Mesodermal cell (in vitro differentiated cells): ENCODE results near the gene CD2.
"Not testable (repeated sequence)": the region's sequence is repeated elsewhere in the genome, so short reads cannot be mapped to it uniquely, and the experiment has no call there.

Experiments
- H3K27ac ChIP-seq: 2 replicates; pipeline ENCODE4 v1.7.0; 2013; ENCODE audit warnings: mild to moderate bottlenecking, low read depth, low read length, moderate library complexity; ENCODE audit not compliant: severe bottlenecking
- H3K36me3 ChIP-seq: 2 replicates; pipeline ENCODE4 v1.7.1; 2013; ENCODE audit warnings: mild to moderate bottlenecking, low read length, moderate library complexity; ENCODE audit not compliant: control insufficient read depth, insufficient read depth
- H3K4me1 ChIP-seq: one replicate; pipeline ENCODE4 v1.7.1; 2013; ENCODE audit warnings: mild to moderate bottlenecking, low read length; ENCODE audit not compliant: insufficient read depth, control insufficient read depth, poor library complexity, severe bottlenecking
- H3K4me3 ChIP-seq: 2 replicates; pipeline ENCODE4 v1.7.0; 2013; ENCODE audit warnings: low read length, control low read depth, mild to moderate bottlenecking; ENCODE audit not compliant: insufficient read depth, poor library complexity, severe bottlenecking; ENCODE audit errors: extremely low read depth
- H3K9me3 ChIP-seq: 2 replicates; pipeline ENCODE4 v1.7.1; 2013; ENCODE audit warnings: mild to moderate bottlenecking, low read length, moderate library complexity; ENCODE audit not compliant: control insufficient read depth
- WGBS, 2 experiments: methylation state at CpG; one replicate each; pipeline ENCODE4 v1.1.5; 2013; ENCODE audit warnings: missing lambda C conversion rate in 2 of 2; ENCODE audit not compliant: insufficient coverage in 2 of 2; 5-methylcytosine and 5-hydroxymethylcytosine counted together

CD2 gene

GRCh38 chr1:116743535-116743934 lies 10.7 kb upstream of the CD2 start:
- Histone ChIP-seq H3K9me3 (peaks cover 36% of the 10 kb centered on the region), H3K36me3 (no peaks in the 10 kb centered on the region), H3K27ac (no peak overlapping the region), H3K4me3 (no peak overlapping the region), H3K4me1 (no peaks in the 10 kb centered on the region)
- WGBS, 2 experiments, result 57 to 83% methylated on average over 4 of the region's 4 CpGs

- Histone ChIP-seq H3K27ac (no peak overlapping the region), H3K9me3 (peaks cover 40% of the 10 kb centered on the region), H3K4me3 (no peak overlapping the region), H3K4me1 (no peaks in the 10 kb centered on the region), H3K36me3 (no peaks in the 10 kb centered on the region)
- WGBS, 2 experiments, result 93 to 97% methylated on average over 3 of the region's 3 CpGs
Observed at GRCh38 chr1:116748272-116748671, 6.0 kb upstream of the CD2 start.

DNA sequence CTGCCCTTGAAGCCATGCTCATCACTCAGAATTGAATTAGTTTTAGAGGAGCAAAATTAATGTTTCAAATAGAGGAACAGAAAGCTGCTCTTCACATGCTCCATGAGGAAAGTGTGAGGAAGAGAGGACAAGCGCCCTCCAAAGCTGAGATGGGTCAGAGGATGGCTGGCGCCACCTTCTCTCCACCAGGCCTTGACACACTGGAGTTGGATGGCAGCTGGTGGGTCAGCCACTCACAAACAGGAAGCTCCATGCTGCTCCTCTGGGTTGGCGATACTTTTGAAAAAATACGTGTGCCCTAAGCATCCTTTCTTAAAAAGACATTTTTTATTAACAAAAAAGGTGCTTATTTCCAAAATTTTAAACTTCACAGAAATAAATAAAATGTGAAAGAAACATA lies 3.1 kb upstream of the CD2 start:
- WGBS, 2 experiments, result 63 to 95% methylated on average over 2 to 3 of the region's 4 CpGs

GRCh38 chr1:116751621-116752020 lies 2.6 kb upstream of the CD2 start:
- Histone ChIP-seq H3K4me3 (no peak overlapping the region), H3K4me1 (no peaks in the 10 kb centered on the region)
- WGBS, 2 experiments, result 70 to 75% methylated on average over 1 of the region's 1 CpG

More for the DNA sequence above, 3.1 kb upstream of the CD2 start:
- H3K9me3 ChIP-seq, result peaks cover 25% of the 10 kb centered on the region
- no peak overlapping the region for H3K27ac ChIP-seq
- H3K4me1 ChIP-seq, result no peaks in the 10 kb centered on the region
- H3K4me3 ChIP-seq, result no peak overlapping the region
- H3K36me3 ChIP-seq, result no peaks in the 10 kb centered on the region

GRCh38 chr1:116753312-116753711 lies 918 bp upstream of the CD2 start:
- H3K4me1 ChIP-seq, result no peaks in the 10 kb centered on the region
- no peak overlapping the region for H3K4me3 ChIP-seq
- no peaks in the 10 kb centered on the region for H3K36me3 ChIP-seq
- peaks cover 12% of the 10 kb centered on the region for H3K9me3 ChIP-seq
- 83 to 90% methylated on average over 1 of the region's 3 CpGs for WGBS, 2 experiments
- no peak overlapping the region for H3K27ac ChIP-seq

More at GRCh38 chr1:116751621-116752020, 2.6 kb upstream of the CD2 start:
- Histone ChIP-seq H3K36me3 (no peaks in the 10 kb centered on the region), H3K9me3 (peaks cover 25% of the 10 kb centered on the region), H3K27ac (no peak overlapping the region)

DNA sequence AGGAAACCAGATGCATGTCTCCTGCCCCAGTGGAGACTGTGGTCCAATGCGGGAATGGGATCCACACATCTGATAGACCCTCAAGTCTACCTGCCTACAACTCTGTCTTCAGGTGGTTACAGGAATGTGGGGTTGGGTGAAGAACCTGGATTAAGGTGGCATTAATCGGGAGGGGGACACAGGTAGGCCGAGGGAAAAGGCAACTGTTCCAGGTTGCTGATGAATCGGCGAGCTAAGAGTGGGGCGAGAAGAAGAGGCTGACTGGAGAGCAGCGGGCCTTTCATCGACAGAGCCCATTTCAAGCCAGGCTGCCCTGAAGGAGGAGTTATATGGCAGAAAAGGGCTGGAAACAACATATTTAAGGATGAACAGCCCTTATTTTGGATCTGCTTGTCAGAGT lies 836 bp downstream of the CD2 start:
- Histone ChIP-seq H3K27ac (no peak overlapping the region), H3K4me1 (no peaks in the 10 kb centered on the region), H3K36me3 (no peaks in the 10 kb centered on the region), H3K9me3 (no peaks in the 10 kb centered on the region), H3K4me3 (no peak overlapping the region)
- 97 to 99% methylated on average over 8 of the region's 8 CpGs for WGBS, 2 experiments

DNA sequence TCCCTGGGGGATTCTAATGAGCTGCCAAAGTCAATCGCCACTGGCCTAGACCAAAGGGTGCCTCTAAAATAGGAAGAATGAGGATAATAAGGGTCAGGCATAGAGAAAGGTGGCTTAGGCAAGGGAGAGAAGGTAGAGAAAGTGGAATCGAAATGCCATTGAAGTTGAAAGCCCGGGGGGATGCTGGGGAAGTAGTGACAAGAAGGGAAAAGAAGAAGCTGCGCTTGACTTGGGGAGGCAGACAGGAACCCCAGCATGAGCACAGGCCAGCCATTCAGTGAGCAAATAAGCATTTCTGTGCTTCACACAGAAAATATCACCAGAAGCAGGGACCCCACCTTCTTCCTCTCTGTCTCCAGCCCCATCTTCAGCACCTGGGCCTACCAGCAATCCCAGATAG lies 1.5 kb downstream of the CD2 start:
- Histone ChIP-seq H3K27ac (no peak overlapping the region), H3K36me3 (no peaks in the 10 kb centered on the region), H3K4me1 (no peaks in the 10 kb centered on the region), H3K4me3 (no peak overlapping the region), H3K9me3 (no peaks in the 10 kb centered on the region)
- WGBS, 2 experiments, result 94 to 100% methylated on average over 3 of the region's 4 CpGs

GRCh38 chr1:116756092-116756491 lies 1.9 kb downstream of the CD2 start:
- not testable (repeated sequence) for H3K4me3 ChIP-seq, H3K9me3 ChIP-seq, H3K27ac ChIP-seq, H3K36me3 ChIP-seq, H3K4me1 ChIP-seq
- 95% methylated on average over 3 of the region's 8 CpGs; no CpG with 5 or more reads in 1 of the 2 experiments for WGBS, 2 experiments

DNA sequence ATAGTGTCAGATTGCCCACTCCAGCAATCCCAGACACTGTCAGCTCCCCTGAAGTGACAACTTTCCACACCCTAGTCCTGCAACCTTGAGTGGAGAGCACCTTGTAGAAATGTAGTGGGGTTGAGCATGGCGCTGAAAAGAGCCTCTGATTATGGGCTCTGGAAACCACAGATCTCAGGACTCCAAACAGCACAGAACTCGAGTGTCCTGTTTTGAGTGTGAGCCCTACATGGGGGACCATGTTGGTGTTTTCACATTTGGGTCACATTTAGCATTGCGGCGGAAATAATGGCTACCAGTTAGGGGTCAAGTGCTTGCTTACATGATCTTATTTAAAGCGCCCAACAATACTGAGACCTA lies 4.2 kb downstream of the CD2 start:
- 85 to 100% methylated on average over 1 to 2 of the region's 5 CpGs for WGBS, 2 experiments
- H3K9me3 ChIP-seq, result not testable (repeated sequence)

GRCh38 chr1:116759636-116760035 lies 5.4 kb downstream of the CD2 start:
- 83% methylated on average over 1 of the region's 1 CpG; no CpG with 5 or more reads in 1 of the 2 experiments for WGBS, 2 experiments
- no peaks in the 10 kb centered on the region for H3K36me3 ChIP-seq

More for the DNA sequence above, 4.2 kb downstream of the CD2 start:
- H3K36me3 ChIP-seq, H3K4me3 ChIP-seq, H3K27ac ChIP-seq, H3K4me1 ChIP-seq: not testable (repeated sequence)

DNA sequence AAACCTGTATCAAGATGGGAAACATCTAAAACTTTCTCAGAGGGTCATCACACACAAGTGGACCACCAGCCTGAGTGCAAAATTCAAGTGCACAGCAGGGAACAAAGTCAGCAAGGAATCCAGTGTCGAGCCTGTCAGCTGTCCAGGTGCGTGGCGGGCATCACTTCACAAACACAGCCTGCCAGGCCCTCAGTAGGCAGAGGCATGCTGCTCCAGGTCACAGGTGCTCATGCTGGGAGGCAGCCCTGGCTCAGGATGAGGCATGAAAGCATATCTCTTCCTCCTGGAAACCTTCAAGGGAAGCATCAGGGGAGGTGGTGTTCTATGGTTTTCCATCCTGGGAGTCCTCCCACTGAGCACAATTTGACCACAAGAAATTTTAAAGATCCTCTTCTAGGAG lies 6.3 kb downstream of the CD2 start:
- no peaks in the 10 kb centered on the region for H3K9me3 ChIP-seq
- WGBS, 2 experiments, result 88% methylated on average over 3 of the region's 3 CpGs; no CpG with 5 or more reads in 1 of the 2 experiments
- no peak overlapping the region for H3K4me3 ChIP-seq
- no peaks in the 10 kb centered on the region for H3K36me3 ChIP-seq
- H3K4me1 ChIP-seq, result no peaks in the 10 kb centered on the region
- no peak overlapping the region for H3K27ac ChIP-seq

More at GRCh38 chr1:116759636-116760035, 5.4 kb downstream of the CD2 start:
- H3K4me3 ChIP-seq, result no peak overlapping the region
- no peaks in the 10 kb centered on the region for H3K4me1 ChIP-seq
- no peaks in the 10 kb centered on the region for H3K9me3 ChIP-seq
- no peak overlapping the region for H3K27ac ChIP-seq
